Progenitor cell of endocrine pancreas (in vitro differentiated cells): Measurements from ENCODE around the gene OCRL. TPM values are rescaled to one million over a fixed set of nuclear protein-coding genes. Genes with fewer than 3 reads are reported as not detected.
"Not testable (repeated sequence)": the region's sequence is repeated elsewhere in the genome, so short reads cannot be mapped to it uniquely, and the experiment has no call there.

Source experiments
- DNase-seq: peaks from one replicate; pipeline ENCODE4 v3.0.0; 2021; ENCODE audit warnings: low spot score; ENCODE audit not compliant: unreplicated experiment
- H3K27ac Mint-ChIP-seq: 2 replicates; pipeline ENCODE4 v1.8.0; 2021; ENCODE audit warnings: mild to moderate bottlenecking, moderate library complexity, mixed read lengths
- H3K27me3 Mint-ChIP-seq: 2 replicates; pipeline ENCODE4 v1.8.0; 2021; ENCODE audit warnings: mixed read lengths
- H3K36me3 Mint-ChIP-seq: 2 replicates; pipeline ENCODE4 v1.8.0; 2022; ENCODE audit warnings: mixed read lengths; ENCODE audit not compliant: insufficient read depth
- H3K4me1 Mint-ChIP-seq: 2 replicates; pipeline ENCODE4 v1.8.0; 2021; ENCODE audit warnings: low read depth, mixed read lengths
- H3K4me3 Mint-ChIP-seq: 2 replicates; pipeline ENCODE4 v1.8.0; 2021; ENCODE audit warnings: low read depth, mild to moderate bottlenecking, moderate library complexity, mixed read lengths
- H3K9me3 Mint-ChIP-seq: 2 replicates; pipeline ENCODE4 v1.8.0; 2021; ENCODE audit warnings: low read depth, mixed read lengths
- CTCF ChIP-seq: fragments of 200-600 bp; sonication (generic); IDR thresholded peaks from one replicate; pipeline ENCODE4 v1.5.0; 2021; ENCODE audit warnings: antibody characterized with exemption, mild to moderate bottlenecking; ENCODE audit not compliant: unreplicated experiment
- total RNA-seq: library from RNA; stranded (reverse); gene quantifications from 2 replicates; pipeline ENCODE4 v1.2.1, GENCODE V29; 2021

The OCRL gene
- total RNA-seq, 1 donor from 2014 or later = 57.2 TPM

- Mint-ChIP-seq H3K4me1 (no peaks in the 10 kb centered on the region), H3K36me3 (peaks cover 15% of the 10 kb centered on the region), H3K4me3 (no peak overlapping the region), H3K27ac (no peak overlapping the region), H3K27me3 (no peaks in the 10 kb centered on the region), H3K9me3 (no peaks in the 10 kb centered on the region)
- no peak for DNase-seq
- TF ChIP-seq CTCF = no peak
Measured at GRCh38 chrX:129549124-129549523, 9.1 kb downstream of the OCRL start.

GRCh38 chrX:129553619-129554288 lies 13.7 kb downstream of the OCRL start:
- H3K4me1 Mint-ChIP-seq = no peaks in the 10 kb centered on the region
- no peak for DNase-seq
- no peak for TF ChIP-seq CTCF
- H3K36me3 Mint-ChIP-seq = peaks cover 15% of the 10 kb centered on the region
- no peaks in the 10 kb centered on the region for H3K9me3 Mint-ChIP-seq
- no peaks in the 10 kb centered on the region for H3K27me3 Mint-ChIP-seq
- no peak overlapping the region for H3K27ac Mint-ChIP-seq
- no peak overlapping the region for H3K4me3 Mint-ChIP-seq

- H3K4me1 Mint-ChIP-seq, DNase-seq, H3K27me3 Mint-ChIP-seq, H3K4me3 Mint-ChIP-seq, H3K27ac Mint-ChIP-seq, H3K9me3 Mint-ChIP-seq: not testable (repeated sequence)
- peaks cover 12% of the 10 kb centered on the region for H3K36me3 Mint-ChIP-seq
Measured at GRCh38 chrX:129554816-129555215, 14.8 kb downstream of the OCRL start.

GRCh38 chrX:129556806-129557315 lies 16.8 kb downstream of the OCRL start:
- H3K9me3 Mint-ChIP-seq = no peaks in the 10 kb centered on the region
- no peaks in the 10 kb centered on the region for H3K27me3 Mint-ChIP-seq
- no peak overlapping the region for H3K27ac Mint-ChIP-seq
- no peaks in the 10 kb centered on the region for H3K4me1 Mint-ChIP-seq
- no peak overlapping the region for H3K4me3 Mint-ChIP-seq
- no peak for TF ChIP-seq CTCF
- DNase-seq = no peak
- H3K36me3 Mint-ChIP-seq = peaks cover 21% of the 10 kb centered on the region

- Mint-ChIP-seq H3K9me3 (no peaks in the 10 kb centered on the region), H3K27me3 (no peaks in the 10 kb centered on the region)
Measured at GRCh38 chrX:129557844-129558480, 17.9 kb downstream of the OCRL start.

More at GRCh38 chrX:129557844-129558480, 17.9 kb downstream of the OCRL start:
- no peak for TF ChIP-seq CTCF
- peaks cover 30% of the 10 kb centered on the region for H3K36me3 Mint-ChIP-seq
- no peak for DNase-seq
- no peak overlapping the region for H3K27ac Mint-ChIP-seq
- H3K4me3 Mint-ChIP-seq = no peak overlapping the region
- no peaks in the 10 kb centered on the region for H3K4me1 Mint-ChIP-seq
